ENCODE measurements around the gene MEIS1.
"Not testable (repeated sequence)": the region's sequence is repeated elsewhere in the genome, so short reads cannot be mapped to it uniquely, and the experiment has no call there.

MEIS1 gene

DNA sequence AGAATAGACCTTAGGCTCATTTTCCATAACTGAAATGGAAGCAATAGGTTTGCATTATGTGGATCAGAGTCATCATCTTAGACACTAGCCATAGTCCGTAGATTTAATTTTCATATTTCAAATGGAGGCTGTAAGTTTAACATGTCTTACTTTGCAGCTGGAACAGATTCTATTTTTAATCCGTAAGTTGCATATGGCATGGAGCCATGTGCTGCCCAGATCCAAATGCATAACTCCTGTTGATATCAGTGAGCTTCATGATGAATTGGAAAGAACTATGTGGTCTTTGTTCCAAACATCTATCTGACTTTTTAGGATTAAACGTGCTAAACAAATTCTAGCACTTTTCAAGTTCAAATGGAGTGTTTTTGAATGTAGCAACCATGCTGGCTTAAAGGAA is 43.4 kb downstream of the MEIS1 start:
- Histone ChIP-seq H3K4me1 (ENCODE audit: low read length) (peaks cover 30% of the 10 kb centered on the region), H3K9ac (ENCODE audit: low read length) (no peak overlapping the region), H3K79me2 (ENCODE audit: low read length) (no peaks in the 10 kb centered on the region), H4K20me1 (ENCODE audit: insufficient read depth, low read length) (no peaks in the 10 kb centered on the region), H3K4me2 (ENCODE audit: low read length) (no peak overlapping the region), H2AFZ (ENCODE audit: low read depth, low read length) (no peak overlapping the region), H3K4me3 (ENCODE audit: low read length) (no peak overlapping the region), H3K27ac (ENCODE audit: low read length) (no peak overlapping the region), H3K36me3 (replicated peaks; ENCODE audit: low read depth, low read length) (no peaks in the 10 kb centered on the region), H3K9me3 (ENCODE audit: insufficient read depth, low read length) (no peaks in the 10 kb centered on the region), H3K27me3 (ENCODE audit: low read depth, low read length) (no peaks in the 10 kb centered on the region)
- TF ChIP-seq, protein P1, sequence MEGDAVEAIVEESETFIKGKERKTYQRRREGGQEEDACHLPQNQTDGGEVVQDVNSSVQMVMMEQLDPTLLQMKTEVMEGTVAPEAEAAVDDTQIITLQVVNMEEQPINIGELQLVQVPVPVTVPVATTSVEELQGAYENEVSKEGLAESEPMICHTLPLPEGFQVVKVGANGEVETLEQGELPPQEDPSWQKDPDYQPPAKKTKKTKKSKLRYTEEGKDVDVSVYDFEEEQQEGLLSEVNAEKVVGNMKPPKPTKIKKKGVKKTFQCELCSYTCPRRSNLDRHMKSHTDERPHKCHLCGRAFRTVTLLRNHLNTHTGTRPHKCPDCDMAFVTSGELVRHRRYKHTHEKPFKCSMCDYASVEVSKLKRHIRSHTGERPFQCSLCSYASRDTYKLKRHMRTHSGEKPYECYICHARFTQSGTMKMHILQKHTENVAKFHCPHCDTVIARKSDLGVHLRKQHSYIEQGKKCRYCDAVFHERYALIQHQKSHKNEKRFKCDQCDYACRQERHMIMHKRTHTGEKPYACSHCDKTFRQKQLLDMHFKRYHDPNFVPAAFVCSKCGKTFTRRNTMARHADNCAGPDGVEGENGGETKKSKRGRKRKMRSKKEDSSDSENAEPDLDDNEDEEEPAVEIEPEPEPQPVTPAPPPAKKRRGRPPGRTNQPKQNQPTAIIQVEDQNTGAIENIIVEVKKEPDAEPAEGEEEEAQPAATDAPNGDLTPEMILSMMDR (IDR thresholded peaks at IDR 0.05; ENCODE audit: low read depth, low read length): no peak
- TF ChIP-seq EZH2phosphoT487 (IDR thresholded peaks at IDR 0.05; ENCODE audit: low read depth): no peak

DNA sequence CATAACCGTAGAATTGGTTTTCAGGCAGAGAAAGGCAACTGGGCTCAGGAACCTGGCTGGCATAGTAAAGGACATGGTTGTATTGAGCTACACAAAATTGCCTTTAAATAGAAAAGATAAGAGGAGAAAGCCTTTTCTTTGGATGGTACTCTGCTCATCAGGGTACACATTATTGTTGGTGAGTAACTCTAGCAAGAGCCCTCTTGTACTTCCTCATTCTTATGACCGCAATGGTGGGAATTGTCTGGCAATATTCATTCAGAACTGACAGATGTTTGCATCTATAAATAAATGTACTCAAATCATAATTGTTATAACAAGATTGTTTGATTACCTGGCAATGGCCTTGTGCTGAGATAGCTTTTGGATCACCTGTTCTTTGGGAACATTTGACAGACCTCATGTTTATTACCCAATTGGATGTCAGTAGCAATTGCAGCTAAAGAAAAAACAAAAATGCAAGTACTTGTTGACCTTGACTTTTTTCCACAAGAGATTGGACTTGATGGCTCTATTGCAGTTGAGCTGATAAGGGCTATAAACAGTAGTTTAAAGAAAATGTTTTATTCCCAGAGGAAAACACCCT is 43.9 kb downstream of the MEIS1 start:
- TF ChIP-seq, protein P1 (IDR thresholded peaks at IDR 0.05; ENCODE audit: low read depth, low read length): no peak
- no peak for TF ChIP-seq EZH2phosphoT487 (IDR thresholded peaks at IDR 0.05; ENCODE audit: low read depth)
- H2AFZ ChIP-seq (ENCODE audit: low read depth, low read length): no peak overlapping the region
- no peak overlapping the region for H3K9ac ChIP-seq (ENCODE audit: low read length)
- H3K4me1 ChIP-seq (ENCODE audit: low read length): peaks cover 30% of the 10 kb centered on the region
- no peak overlapping the region for H3K4me2 ChIP-seq (ENCODE audit: low read length)
- no peaks in the 10 kb centered on the region for H3K27me3 ChIP-seq (ENCODE audit: low read depth, low read length)
- no peaks in the 10 kb centered on the region for H3K79me2 ChIP-seq (ENCODE audit: low read length)
- no peaks in the 10 kb centered on the region for H3K9me3 ChIP-seq (ENCODE audit: insufficient read depth, low read length)
- H4K20me1 ChIP-seq (ENCODE audit: insufficient read depth, low read length): no peaks in the 10 kb centered on the region
- H3K27ac ChIP-seq (ENCODE audit: low read length): no peak overlapping the region
- H3K4me3 ChIP-seq (ENCODE audit: low read length): no peak overlapping the region
- no peaks in the 10 kb centered on the region for H3K36me3 ChIP-seq (replicated peaks; ENCODE audit: low read depth, low read length)

- H3K79me2 ChIP-seq (ENCODE audit: low read length): no peaks in the 10 kb centered on the region
- H3K4me2 ChIP-seq (ENCODE audit: low read length): no peak overlapping the region
- H3K9me3 ChIP-seq (ENCODE audit: insufficient read depth, low read length): no peaks in the 10 kb centered on the region
- H3K4me3 ChIP-seq (ENCODE audit: low read length): no peak overlapping the region
- no peaks in the 10 kb centered on the region for H4K20me1 ChIP-seq (ENCODE audit: insufficient read depth, low read length)
- peaks cover 30% of the 10 kb centered on the region for H3K4me1 ChIP-seq (ENCODE audit: low read length)
- H2AFZ ChIP-seq (ENCODE audit: low read depth, low read length): no peak overlapping the region
- H3K9ac ChIP-seq (ENCODE audit: low read length): no peak overlapping the region
- no peaks in the 10 kb centered on the region for H3K27me3 ChIP-seq (ENCODE audit: low read depth, low read length)
- H3K36me3 ChIP-seq (replicated peaks; ENCODE audit: low read depth, low read length): no peaks in the 10 kb centered on the region
- no peak overlapping the region for H3K27ac ChIP-seq (ENCODE audit: low read length)
- TF ChIP-seq EZH2phosphoT487 (IDR thresholded peaks at IDR 0.05; ENCODE audit: low read depth): no peak
Measured at GRCh38 chr2:66481100-66481549, 46.2 kb downstream of the MEIS1 start.

DNA sequence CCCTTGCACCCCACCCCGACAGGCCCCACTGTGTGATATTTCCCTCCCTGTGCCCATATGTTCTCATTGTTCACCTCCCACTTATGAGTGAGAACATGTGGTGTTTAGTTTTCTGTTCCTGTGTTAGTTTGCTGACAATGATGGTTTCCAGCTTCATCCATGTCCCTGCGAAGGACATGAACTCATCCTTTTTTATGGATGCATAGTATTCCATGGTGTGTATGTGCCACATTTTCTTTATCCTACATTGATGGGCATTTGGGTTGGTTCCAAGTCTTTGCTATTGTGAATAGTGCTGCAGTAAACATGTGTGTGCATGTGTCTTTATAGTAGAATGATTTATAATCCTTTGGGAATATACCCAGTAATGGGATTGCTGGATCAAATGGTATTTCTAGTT is 50.3 kb downstream of the MEIS1 start:
- not testable (repeated sequence) for H3K4me2 ChIP-seq (ENCODE audit: low read length); H4K20me1 ChIP-seq (ENCODE audit: insufficient read depth, low read length); H3K9me3 ChIP-seq (ENCODE audit: insufficient read depth, low read length); H3K79me2 ChIP-seq (ENCODE audit: low read length); H3K4me3 ChIP-seq (ENCODE audit: low read length); H3K9ac ChIP-seq (ENCODE audit: low read length); H3K4me1 ChIP-seq (ENCODE audit: low read length); H2AFZ ChIP-seq (ENCODE audit: low read depth, low read length); H3K27me3 ChIP-seq (ENCODE audit: low read depth, low read length); H3K36me3 ChIP-seq (replicated peaks; ENCODE audit: low read depth, low read length); H3K27ac ChIP-seq (ENCODE audit: low read length)

- no peaks in the 10 kb centered on the region for H3K4me1 ChIP-seq (ENCODE audit: low read length)
- H3K27me3 ChIP-seq (ENCODE audit: low read depth, low read length): no peaks in the 10 kb centered on the region
- TF ChIP-seq EZH2phosphoT487 (IDR thresholded peaks at IDR 0.05; ENCODE audit: low read depth): no peak
- TF ChIP-seq, protein P1 (IDR thresholded peaks at IDR 0.05; ENCODE audit: low read depth, low read length): no peak
- no peak overlapping the region for H3K27ac ChIP-seq (ENCODE audit: low read length)
- no peaks in the 10 kb centered on the region for H3K79me2 ChIP-seq (ENCODE audit: low read length)
- H3K4me2 ChIP-seq (ENCODE audit: low read length): no peak overlapping the region
- no peak overlapping the region for H2AFZ ChIP-seq (ENCODE audit: low read depth, low read length)
- H3K9me3 ChIP-seq (ENCODE audit: insufficient read depth, low read length): no peaks in the 10 kb centered on the region
- no peaks in the 10 kb centered on the region for H4K20me1 ChIP-seq (ENCODE audit: insufficient read depth, low read length)
- no peak overlapping the region for H3K9ac ChIP-seq (ENCODE audit: low read length)
- no peak overlapping the region for H3K4me3 ChIP-seq (ENCODE audit: low read length)
- no peaks in the 10 kb centered on the region for H3K36me3 ChIP-seq (replicated peaks; ENCODE audit: low read depth, low read length)
Measured at GRCh38 chr2:66488946-66489345, 54.0 kb downstream of the MEIS1 start.

All from OCI-LY3 (cell line).